Dermis microvascular lymphatic vessel endothelial cell (primary cell): ENCODE results near the gene CHD6. TPM values are rescaled to one million over a fixed set of nuclear protein-coding genes. Genes with fewer than 3 reads are reported as not detected.
A peak's percentile ranks its signal among the peaks of the same experiment; 100 is the strongest.

Source experiments
- DNase-seq, 2 donors: peaks; one replicate each; pipeline versions ENCODE4 v3.0.0 to v3.0.0-alpha.2; 2010; ENCODE audit warnings: low read depth in 2 of 2
- total RNA-seq: library from RNA; depleted of rRNA; stranded (reverse); fragments of >200 nt; gene quantifications from 2 replicates; pipeline ENCODE4 v1.2.1, GENCODE V29; 2014

The CHD6 gene, protein sequence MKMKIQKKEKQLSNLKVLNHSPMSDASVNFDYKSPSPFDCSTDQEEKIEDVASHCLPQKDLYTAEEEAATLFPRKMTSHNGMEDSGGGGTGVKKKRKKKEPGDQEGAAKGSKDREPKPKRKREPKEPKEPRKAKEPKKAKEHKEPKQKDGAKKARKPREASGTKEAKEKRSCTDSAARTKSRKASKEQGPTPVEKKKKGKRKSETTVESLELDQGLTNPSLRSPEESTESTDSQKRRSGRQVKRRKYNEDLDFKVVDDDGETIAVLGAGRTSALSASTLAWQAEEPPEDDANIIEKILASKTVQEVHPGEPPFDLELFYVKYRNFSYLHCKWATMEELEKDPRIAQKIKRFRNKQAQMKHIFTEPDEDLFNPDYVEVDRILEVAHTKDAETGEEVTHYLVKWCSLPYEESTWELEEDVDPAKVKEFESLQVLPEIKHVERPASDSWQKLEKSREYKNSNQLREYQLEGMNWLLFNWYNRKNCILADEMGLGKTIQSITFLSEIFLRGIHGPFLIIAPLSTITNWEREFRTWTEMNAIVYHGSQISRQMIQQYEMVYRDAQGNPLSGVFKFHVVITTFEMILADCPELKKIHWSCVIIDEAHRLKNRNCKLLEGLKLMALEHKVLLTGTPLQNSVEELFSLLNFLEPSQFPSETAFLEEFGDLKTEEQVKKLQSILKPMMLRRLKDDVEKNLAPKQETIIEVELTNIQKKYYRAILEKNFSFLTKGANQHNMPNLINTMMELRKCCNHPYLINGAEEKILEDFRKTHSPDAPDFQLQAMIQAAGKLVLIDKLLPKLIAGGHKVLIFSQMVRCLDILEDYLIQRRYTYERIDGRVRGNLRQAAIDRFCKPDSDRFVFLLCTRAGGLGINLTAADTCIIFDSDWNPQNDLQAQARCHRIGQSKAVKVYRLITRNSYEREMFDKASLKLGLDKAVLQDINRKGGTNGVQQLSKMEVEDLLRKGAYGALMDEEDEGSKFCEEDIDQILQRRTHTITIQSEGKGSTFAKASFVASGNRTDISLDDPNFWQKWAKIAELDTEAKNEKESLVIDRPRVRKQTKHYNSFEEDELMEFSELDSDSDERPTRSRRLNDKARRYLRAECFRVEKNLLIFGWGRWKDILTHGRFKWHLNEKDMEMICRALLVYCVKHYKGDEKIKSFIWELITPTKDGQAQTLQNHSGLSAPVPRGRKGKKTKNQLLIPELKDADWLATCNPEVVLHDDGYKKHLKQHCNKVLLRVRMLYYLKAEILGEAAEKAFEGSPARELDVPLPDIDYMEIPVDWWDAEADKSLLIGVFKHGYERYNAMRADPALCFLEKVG (N-terminal part only)
- total RNA-seq, result 15.7 and 25.4 TPM in 2 replicates

DNA sequence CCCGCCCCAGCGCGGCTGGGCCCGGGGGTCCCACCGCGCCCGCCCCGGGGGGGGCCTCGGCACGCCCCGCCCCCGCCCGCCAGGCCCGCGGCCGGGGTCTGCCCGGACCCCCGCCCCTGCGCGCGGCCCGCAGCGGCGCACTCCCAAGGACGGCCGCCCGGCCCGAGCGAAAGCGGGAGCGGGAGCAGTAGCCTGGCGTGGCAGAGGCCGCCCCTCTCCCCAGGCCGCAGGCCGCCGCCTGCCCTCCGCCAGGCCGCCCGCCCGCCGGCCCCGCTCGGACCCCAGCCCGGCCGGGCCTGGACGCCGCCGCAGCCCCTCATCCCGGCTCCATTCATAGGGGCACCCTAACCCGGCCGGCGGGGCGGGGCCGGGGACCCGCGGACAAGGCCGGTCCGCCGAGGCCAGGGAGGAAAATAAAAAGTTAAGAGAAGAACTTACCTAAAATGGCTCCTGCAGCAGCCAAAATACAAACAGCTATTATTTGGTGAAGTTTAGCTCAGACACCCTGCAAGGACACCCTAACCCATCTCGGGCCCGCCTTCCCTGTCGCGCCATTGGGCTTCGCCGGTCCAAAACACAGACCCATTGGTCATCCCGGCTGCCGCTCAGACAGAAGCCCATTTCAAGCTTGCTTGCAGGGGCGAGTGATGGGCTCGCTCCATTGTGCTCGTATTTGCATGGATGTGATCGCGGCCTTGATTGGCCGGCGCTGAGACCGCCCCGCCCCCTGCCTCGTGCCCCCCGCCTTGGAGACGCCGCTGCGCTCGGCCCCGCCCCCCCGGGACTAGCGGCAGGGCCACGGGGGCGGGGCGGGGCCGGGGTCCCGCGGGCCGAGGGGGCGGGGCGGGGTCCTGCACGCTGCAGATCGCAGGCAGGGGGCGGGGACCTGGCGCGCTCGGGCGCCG, at the start of gene CHD6:
CHD6 (minus strand) TSS at position 476 of the 905 bp plus-strand sequence. CDS start 67,040 bp downstream, outside the sequence.
- peak; percentile 98 to 100 for DNase-seq

DNA sequence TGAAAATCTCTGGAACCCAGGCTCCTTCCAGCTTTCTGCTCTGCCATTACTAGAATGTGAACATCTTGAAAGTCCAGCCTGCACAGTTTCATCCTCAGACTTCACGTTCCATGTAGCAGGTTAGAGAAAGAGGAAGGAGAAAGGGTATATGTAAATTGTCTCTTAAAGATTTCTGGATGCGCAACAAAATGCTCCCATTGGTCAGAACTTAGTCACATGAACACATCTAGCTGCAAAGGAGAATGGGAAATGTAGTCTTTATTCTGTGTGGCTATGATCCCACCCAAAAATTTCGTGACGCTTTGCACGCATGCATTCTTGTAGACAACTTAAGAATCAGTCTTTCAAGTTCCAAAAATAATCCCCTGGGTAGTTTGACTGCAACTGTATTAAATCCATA, 46.4 kb upstream of the CHD6 start:
- DNase-seq, result peak in 1 of 2 donors; percentile 8

DNA sequence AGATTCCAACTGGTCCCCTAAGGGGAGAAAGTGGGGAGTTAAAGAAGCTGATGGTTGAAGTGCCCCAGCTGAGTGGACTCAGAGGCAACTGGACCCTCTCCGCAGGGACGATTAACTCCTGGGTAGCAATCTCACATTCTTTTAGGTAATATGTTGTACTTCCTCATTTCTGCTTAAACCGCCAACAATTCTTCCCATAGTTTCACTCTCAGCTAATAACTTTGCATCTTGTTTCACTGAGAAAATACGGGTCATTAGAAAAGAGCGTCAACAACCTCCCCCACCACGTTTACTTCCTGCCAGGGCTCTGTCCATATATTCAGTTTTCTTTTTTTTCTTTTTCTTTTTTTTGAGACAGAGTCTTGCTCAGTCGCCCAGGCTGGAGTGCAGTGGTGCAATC, 39.5 kb upstream of the CHD6 start:
- no peak for DNase-seq

DNA sequence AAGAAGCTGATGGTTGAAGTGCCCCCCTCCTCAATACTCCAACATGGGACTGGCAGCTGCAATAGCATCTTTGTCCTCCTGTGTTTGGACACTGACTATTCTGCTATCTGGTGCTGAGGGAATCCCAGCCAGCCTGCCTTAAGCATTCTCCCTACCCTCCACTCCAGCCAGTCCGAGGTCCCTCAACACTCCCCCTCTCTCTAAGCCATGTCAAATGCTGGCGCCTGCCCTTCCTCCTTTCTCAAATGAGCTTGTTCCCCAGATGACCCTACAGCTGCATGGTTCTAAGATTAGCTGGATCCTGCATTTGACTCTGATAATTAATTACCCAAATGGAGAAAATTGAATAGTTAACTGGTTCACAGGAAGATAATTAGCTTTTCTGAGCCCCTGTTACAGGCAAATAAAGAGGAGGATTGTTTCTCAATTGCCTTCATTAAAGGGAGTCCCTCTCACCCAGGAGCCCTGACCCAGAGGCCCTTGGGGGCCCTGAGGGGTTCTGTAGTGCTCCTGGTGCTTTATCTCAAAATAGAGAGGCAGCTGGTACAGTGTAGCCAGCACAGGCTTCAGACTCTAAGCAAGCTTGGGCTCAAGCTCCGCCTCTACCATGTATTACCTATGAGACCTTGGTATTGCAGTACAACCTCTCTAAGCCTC, 37.9 kb upstream of the CHD6 start:
- DNase-seq, result no peak

DNA sequence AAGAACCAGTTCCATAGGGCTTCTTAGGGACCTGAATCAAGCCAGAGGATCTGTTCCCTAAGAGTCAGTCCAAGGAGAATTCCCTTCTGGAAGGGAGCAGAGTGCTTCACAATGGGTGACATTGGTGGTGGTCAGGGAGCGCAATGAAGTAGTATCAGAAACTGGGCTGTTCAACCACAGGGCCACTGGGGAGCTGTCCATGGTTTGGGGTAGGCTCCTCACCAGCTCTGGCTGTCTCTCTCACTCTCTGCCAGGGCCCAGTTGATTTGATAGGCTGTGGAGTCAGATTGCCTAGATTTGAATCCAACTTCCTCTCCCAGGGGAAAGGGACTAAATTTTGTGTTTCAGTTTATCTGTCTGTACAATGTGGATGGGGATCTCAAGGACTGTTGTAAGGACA, 36.7 kb upstream of the CHD6 start:
- DNase-seq, result peak in 1 of 2 donors; percentile 16

DNA sequence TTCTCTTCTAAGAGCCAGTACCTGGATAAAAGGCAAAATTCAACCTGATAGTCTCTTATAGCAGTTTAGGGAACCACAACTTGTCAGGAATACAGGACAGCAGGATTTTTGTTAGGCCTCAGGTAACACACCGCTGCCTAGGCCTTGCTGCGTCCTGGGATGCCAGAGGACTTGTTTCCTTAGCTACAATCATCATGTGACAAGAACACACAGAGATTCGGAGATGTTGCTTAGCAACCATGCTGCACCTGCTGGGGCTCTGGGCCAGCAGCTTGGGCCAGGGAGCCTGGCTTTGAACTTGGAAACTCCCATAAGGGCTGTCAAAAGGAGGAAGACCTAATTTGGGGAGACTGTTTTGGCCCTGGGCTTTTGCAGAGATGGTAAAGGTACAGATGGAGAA, 36.1 kb upstream of the CHD6 start:
- no peak for DNase-seq

DNA sequence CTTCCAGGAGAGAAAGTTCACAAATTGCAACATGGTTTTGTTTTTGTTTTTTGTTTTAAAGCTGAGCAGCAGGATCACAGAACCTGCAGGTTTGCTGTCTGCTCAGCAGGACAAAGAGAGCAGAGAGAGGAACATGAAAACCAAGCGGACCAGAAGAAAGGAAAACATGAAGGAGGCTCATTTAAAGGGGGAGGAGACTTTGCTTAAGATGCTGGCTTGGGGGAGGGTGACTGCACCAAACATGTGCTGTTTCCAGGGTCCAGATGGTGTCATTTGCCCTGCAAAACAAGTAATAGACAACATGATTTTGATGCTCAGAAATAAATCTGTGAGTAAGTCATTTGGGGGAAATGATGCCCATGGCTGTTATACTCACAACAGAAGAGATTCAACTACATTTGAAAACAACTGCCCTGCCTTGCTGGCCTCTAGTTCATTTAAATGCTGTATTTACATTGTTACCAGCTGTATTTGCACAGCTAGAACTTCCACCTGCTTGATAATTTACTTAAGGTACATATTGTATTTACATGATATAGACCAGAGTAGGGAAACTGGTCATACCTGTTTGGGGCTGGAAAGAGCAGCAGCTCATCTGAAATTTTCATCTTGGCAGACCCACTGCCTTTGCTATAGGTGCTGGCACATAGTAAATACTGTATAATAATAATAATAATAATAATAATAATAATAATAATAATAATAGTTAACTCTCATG, 32.2 kb upstream of the CHD6 start:
- no peak for DNase-seq

DNA sequence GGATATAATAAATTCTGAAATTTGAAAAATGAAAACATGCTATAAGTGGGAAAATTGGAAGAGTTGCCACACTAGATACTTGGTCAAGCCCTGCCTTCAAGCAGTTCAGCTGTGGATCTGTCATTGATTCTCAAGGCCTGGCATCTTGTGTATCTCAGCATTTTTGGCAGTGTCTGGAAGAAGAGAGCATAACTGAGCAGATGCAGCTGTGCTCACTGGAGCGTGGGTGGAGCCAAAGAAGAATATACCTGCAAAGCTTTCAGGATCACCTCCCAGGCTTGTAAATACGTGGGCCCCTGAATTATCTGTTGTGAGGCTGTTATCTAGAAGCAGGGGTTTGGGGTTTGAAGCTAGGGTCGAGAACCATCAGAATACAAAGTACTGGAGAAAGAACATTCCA, 31.3 kb upstream of the CHD6 start:
- no peak for DNase-seq

DNA sequence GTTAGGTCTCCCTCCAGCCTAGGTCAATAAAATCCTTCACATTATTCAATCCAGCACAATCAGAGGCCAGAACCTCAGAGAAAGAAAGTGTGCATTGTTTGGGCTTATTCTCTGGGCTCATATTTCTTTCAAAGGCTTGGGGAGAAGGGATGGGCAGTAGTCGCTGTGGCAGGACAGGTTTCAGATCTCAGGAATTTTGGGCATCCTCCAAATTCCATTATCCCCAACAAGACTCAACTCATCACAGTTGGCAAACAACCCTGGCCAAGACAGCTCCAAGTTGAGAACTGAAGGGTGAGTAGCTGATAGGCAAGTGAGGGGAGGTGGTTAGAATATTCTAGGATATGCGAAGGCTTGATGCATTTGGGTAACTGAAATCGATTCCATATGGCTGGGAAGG, 27.2 kb upstream of the CHD6 start:
- DNase-seq, result no peak

DNA sequence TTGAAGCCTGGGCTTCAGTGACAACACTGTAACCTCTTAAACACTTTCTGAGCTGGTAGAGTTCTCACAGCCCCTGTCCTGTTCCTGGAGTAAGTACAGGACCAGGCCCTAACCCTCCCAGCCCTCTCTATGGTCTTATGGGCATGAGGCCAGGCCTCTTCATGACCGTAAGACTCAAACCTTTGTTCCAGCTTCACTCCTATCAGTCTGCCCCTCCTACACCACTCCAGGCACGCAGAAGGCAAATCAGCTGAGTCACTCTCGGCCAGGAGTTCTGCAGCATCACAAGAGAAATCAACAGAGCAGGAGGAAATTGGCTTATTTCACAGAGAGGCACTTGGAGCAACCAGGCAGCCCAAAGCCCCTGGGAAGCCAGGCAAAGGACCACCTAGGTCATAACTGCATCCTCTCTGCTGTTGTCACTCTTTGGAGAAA, 25.3 kb upstream of the CHD6 start:
- no peak for DNase-seq

DNA sequence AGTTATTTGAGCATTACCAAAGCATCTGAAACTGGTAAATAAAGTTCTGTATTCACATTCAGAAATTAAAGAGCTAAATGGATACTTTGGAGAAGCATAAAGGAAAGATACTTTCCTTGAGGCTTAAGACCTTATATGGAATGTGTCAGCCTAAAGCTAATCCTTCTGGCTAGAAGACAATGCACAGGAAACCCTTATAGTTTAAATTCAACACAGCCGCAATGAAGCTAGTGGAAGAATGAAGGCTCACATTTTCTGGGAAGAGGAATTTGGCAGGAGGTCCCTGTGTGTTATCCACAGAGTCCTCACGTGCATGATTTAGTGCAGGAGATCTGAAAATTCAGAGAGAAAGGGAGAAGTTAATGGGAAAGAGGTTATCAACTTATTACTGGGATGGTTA, 21.5 kb upstream of the CHD6 start:
- no peak for DNase-seq

DNA sequence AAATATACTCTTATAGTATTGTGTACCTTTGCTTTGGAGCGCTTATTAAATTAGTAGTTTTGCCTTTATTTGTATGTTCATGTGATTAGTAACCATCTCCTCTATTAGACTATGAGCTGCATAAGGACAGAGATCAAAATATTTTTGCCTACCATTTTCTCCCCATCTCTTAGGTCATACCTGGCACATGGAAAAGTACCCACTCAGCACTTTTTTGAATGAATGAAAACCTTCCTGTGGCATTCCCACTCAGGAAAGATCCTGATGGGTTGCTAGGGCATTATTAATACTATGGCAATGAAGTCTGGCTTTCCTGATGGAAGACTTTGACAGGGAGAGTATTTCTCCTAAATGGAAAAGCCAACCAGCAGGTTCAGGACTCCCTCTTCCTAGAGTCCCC, 20.3 kb upstream of the CHD6 start:
- no peak for DNase-seq

DNA sequence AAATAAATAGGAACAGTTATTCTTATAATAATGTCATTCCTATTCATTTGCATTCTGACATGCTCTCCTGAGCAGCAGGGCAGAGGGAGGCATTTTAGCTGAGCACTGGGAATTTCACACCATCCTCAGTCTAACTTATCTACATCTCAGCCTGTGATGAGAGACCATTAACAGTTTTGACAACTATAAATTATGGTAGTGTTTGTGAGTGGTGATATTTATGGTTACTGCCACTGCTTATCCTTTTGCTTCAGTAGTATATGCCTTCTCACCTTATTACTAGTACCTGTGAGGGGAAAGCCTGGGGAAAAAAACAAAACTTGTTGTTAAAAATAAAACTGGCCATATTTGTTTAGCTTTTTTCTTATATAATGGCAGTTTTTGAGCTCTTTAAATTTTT, 17.0 kb upstream of the CHD6 start:
- no peak for DNase-seq

DNA sequence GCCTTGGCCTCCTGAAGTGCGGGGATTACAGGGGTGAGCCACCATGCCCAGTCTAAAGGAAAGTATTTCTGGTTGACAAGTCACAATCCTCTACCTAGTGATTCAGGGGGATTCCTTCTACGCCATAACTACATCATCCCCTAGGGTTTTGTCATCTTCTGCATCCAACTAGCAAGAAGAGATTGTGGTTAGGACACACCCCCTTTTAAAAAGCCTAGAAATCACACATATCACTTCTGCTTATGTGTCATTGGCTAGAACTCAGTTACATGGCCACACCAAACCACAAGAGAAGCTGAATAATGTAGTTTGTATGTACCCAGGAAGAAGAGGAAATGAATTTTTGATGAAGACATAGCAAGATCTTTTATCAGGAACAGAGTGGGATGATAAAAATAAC, 14.7 kb upstream of the CHD6 start:
- no peak for DNase-seq

DNA sequence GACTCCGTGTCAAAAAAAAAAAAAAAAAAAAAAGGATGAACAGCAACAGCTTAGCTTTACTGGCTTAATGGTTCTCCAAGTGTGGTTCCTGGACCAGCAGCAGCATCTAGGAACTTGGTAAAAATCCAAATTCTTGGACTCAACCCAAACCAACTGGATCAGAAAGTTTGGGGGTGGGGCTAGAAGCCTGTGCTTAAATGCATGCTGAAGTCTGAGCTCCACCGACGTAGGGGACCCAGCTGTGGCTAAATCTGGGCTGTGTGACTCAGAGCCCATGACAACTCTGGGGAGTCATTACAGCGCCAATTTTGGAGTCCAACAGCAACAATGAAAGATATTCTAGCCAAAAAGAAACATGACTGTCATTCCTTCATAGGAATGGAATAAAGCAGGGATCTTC, 13.6 kb upstream of the CHD6 start:
- DNase-seq, result no peak

DNA sequence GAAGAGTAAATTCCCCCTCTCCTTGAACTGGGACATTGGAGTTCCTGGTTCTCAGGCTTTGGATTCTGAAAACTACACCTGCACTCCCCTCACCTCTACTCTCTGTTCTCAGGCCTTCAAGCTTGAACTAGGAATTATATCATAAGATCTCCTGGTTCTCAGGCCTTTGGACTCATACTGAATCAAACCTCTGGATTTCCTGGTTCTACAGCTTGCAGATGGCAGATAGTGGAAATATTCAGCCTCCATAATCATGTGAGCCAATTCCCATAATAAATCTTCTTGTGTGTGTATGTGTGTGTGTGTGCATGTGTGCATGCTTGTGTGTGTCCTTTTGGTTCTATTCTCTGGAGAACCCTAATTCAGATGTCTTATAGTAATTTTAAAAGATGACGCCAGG, 12.7 kb upstream of the CHD6 start:
- no peak for DNase-seq

DNA sequence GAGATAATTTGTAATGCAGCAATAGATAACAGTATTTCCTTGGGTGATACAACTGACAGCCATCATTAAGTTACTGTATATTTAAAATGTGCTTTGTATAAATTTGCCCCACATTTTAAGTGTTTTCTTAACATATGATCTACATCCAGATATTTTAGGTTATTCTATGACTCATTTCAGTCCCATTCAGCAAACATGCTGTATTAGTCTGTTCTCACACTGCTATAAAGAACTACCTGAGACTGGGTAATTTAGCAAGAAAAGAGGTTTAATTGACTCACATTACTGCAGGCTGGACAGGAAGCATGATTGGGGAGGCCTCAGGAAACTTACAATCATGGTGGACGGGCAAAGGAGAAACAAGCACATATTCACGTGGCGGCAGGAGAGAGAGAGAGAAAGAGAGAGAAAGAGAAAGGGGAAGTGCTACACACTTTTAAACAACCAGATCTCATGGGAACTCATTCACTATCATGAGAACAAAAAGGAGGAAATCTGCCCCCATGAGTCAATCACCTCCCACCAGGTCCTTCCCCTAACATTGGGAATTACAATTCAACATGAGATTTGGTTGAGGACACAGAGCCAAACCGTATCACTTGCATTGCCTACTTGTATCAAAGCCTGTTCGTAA, 9.6 kb upstream of the CHD6 start:
- DNase-seq, result no peak

DNA sequence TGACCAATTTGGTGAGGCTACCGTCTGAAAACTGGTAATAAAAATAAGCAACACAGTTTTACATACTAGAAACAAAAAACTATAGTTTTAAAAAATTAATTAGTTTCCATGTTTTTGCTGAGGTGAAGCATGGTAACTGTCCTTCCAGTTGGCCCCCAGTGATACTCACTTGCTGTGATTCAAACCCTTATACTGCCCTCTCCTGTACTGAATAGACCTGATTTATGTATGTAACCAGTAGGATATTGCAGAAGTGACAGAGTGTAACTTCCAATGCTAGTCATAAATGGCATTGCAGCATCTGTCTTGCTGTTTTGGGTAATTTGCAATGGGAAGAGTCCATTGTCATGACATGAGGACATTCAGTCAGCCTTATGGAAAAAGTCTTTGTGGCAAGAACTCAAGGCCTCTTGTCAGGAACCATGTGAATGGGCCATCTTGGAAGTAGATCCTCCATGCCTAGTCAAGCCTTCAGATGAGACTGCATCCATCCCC, 8.9 kb upstream of the CHD6 start:
- DNase-seq, result no peak
